ENCODE data around the gene ODAD4.
A peak's percentile ranks its signal among the peaks of the same experiment; 100 is the strongest.
"Not testable (repeated sequence)": the region's sequence is repeated elsewhere in the genome, so short reads cannot be mapped to it uniquely, and the experiment has no call there.

Gene ODAD4

DNA sequence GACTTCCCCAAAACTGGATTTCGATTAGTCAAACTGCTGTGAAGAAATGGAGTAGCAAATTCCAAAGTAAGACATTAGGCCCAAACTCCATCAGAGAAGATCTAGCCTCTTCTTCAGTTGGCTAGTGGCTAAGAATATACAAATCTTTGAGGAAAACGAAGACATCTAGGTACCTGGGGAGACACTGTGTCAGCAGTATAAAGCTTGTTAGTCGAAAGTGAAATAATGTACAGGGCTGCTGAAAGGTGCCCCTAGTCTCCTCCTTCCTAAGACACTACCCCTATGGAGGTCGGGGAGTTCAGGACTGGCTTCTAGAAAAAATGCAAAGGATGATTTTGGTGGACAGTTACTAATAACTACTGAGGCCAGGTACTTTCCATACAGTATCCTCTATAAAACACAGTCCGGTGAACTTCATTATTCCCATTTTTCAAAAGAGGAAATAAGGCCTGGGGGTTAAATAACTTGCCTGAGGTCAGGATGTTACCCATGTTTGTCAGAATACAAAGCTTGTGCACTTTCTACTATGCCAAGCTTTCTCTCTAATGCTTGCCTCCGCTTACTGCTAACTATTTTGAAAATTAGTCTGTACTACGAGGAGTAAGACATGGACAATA is 71.9 kb downstream of the ODAD4 start:
- no peak for DNase-seq (ENCODE audit: low spot score)

- peak; percentile 17 for DNase-seq (ENCODE audit: low spot score)
These were observed 72.4 kb downstream of the ODAD4 start for GRCh38 chr17:42002792-42003301.

GRCh38 chr17:42005166-42005565 is 74.7 kb downstream of the ODAD4 start:
- DNase-seq (ENCODE audit: low spot score): no peak

GRCh38 chr17:42009170-42009569 is 78.8 kb downstream of the ODAD4 start:
- DNase-seq (ENCODE audit: low spot score): no peak

GRCh38 chr17:42010266-42010680 is 79.9 kb downstream of the ODAD4 start:
- not testable (repeated sequence) for DNase-seq (ENCODE audit: low spot score)

DNA sequence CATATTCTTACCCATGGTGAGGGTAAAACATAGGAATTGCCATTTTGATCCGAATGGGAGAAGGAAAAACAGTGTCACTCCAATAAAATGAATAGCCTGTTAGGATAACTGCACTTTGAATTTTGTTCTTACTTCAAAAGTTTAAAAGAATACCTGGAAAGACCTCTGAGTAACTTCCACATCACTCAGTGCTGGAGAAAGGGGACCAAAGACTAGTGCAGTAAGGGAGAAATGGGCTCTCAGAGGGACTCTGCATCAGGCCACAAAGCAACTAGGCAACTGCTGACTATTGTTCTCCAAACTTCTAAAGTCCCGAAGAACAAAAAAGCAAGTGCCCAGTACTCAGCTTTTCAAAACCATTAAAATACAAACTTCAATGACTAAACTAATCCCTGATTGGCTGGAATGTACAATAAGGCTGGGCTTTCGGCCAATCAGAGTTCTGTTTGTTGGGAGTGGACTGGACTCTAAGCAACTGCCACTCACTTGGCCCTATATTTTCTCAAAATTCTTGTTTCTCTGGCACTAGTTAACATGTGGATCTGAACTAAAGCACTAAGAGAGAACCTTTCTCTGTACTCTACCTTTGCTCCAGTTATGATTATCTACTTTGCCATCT is 80.6 kb downstream of the ODAD4 start:
- peak; percentile 29 for DNase-seq (ENCODE audit: low spot score)

GRCh38 chr17:42012363-42012762 is 81.9 kb downstream of the ODAD4 start:
- not testable (repeated sequence) for DNase-seq (ENCODE audit: low spot score)

- DNase-seq (ENCODE audit: low spot score): not testable (repeated sequence)
These were observed 83.3 kb downstream of the ODAD4 start for GRCh38 chr17:42013740-42014139.

Measured in kidney capillary endothelial cell (primary cell).